Mesenteric fat pad (tissue), 1 donor: ENCODE results near the gene EPC2. TPM values are rescaled to one million over a fixed set of nuclear protein-coding genes. Genes with fewer than 3 reads are reported as not detected.
"Not testable (repeated sequence)": the region's sequence is repeated elsewhere in the genome, so short reads cannot be mapped to it uniquely, and the experiment has no call there.

ENCODE experiments used
- DNase-seq: peaks from one replicate; pipeline ENCODE4 v3.0.0-alpha.2; 2020; ENCODE audit warnings: low spot score
- total RNA-seq: library from RNA; stranded (reverse); fragmentation: NEBNext Ultra II Directional; extraction: Animal tissue kit (Norgen Biotek cat#: 25700); gene quantifications from one replicate; pipeline ENCODE4 v1.2.1, GENCODE V29; 2021
- donor health status: DM: yes; HTN: yes; CAD: no.

EPC2 gene
- total RNA-seq, 1 donor from 2014 or later, result 29.0 TPM

DNA sequence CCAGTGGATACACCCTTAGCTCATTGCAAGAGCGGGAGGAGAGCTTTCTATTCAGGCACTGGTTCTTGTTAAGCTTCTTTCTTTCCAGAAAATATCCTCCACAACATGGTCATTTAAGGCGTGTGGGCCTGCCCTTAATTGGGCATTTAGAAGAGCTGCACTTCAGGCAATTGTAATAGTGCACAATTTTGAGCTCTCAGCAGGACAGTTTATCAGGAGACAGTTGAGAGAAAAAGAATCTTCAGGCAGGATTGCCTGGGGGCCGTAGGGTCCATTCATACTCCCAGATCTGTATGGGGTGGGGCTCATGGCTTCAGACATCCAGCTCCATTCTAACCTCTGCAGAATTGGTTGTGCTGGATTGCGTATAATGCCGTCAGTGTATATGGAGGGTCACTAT is 6.0 kb upstream of the EPC2 start:
- DNase-seq, result no peak

DNA sequence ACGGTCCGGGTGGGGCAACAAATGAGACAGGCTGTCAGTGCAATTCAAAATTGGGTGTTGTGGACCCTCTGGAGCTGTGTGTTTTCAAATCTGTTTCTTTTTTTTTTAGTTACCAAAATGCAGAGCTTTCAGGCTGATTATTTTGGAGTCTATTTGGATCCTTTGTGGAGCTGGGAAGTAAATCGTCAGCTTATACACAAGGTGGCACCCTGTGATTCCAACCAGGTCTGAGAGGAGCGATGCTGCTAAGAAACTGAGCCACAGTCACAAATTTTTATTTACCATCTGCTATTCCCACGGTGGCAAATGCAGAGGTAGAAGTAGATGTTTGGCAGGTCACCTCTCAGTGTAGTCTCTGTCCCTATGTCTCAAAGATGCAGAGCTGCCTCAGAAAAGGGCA is 3.8 kb upstream of the EPC2 start:
- DNase-seq, result no peak

DNA sequence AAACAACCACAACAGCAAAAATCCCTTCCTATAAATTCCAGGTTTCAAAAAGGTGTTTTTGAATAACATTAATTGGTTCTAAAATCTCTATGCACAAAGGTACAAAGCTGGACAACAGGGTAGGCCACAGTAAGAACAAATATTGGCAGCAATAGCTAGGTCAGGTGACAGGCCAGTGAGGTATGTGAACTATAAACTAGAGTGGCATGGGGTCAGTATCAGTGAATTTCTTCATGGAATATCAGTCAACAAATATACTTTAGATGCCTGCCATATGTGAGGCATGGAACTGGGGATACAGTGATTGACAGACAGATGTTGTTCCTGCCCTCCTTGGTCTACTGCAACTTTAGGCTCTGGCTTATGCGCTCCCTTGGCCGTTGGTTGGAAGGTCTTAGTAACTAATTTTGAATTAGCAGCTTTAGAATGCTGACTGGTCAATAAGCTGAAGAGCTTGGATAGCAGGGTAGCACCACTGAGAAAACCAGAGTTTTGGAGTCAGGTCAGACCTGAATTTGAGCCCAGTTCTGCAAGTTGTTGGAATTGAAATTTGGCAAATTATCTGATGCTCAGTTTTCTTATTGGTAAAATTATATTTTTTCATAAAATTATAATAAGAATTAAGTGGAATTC is 2.3 kb upstream of the EPC2 start:
- no peak for DNase-seq

DNA sequence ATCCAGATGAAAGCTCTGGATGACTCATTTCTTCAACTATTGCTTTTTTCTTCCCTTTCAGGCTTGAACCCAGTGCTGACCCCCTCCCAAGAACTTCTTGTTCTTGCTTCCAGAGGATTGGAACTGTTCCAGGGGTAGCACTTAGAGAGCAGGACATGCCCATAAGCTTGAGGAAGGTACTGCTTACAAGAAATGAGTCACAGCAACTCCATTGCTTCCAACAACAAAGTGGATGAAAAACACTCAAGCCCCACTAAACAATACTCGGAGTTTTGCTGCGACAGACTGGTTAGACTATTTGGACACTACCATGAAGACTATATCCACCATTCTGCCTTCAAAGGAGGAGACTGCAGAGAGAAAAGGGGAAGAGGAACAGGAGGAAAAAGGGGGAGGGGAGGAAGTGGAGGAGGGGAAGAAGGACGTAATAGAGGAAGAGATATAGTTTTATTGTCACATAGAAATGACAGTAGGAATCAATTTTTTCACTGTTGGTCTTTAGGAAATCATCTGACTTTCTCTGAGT is 1.6 kb upstream of the EPC2 start:
- no peak for DNase-seq

DNA sequence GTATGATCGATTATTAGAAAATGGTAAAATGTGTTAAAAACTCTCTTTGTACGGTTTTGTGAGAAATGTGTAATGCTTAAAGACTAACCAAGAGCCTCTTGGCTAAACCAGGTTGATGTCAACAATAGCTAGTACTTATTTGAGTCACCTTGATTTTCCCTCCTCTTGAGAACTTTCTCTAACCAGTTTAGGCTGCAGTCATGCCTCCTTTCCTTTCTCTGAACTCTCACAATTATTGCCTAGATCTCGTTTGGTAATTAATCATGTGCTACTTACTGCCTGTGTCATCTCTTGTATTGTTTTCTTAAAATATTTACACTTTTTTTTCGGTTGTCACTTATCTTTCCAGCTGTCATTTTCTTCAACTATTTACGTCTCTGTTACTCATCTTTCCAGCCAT is 1.1 kb upstream of the EPC2 start:
- DNase-seq, result no peak

DNA sequence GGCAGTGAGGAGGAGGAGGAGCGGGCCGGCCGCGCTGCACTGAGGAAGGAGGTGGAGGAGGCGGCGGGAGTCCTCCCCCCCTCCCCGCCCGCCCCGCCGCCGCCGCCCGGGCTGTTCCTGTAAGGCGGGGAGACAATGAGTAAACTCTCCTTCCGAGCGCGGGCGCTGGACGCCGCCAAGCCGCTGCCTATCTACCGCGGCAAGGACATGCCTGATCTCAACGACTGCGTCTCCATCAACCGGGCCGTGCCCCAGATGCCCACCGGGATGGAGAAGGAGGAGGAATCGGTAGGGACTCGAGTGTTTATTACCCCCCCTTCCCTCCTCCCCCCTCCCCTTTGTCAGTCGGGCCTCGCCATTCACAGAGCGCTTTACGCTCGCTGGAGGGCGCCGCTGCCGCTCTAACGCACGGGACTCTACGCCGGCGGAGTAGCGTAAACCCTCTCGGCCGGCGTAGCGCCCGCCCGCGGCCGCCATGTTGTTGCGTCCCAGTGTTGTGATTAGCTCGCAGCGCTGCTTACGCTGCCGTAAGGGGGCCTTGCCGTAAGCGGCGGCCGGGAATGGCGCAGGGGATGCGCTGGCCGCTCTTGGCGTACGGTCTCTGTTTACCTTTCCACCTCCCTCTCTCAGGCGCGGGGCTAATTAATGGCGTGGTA is 460 bp downstream of the EPC2 start:
- DNase-seq, result peak; percentile 98

DNA sequence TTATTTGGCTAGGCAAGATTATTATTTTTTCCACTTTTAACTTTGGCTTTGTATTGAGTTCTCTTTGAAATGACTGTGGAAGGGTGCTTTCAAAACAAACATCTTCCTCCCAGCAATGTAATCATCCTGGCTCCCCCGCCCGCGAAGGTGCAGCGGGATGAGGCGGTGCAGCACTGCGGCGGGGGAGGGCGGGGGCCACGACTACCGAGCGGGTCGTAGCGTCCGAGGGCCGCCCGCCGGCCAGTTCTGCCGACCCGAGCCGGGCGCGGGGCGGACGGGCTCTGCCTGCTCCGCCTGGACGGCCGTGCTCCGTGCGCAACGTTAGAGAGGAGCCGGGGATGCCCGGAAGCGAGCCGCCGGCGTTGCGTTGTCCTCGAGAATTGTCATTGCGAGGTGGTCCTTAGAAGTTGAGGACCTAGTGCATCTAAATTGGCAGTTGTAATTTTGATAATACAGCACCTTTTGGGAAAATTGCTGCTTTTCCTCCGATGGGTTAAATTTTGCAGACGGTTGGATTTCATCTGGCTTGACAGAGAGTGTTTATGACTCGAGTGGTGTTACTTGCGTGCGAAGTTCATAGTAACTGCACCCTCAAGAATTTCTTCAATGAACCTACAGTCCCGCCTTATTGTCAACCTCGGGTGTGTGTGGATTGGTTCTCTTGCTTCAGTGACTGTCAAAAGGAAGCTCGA is 1.1 kb downstream of the EPC2 start:
- no peak for DNase-seq

DNA sequence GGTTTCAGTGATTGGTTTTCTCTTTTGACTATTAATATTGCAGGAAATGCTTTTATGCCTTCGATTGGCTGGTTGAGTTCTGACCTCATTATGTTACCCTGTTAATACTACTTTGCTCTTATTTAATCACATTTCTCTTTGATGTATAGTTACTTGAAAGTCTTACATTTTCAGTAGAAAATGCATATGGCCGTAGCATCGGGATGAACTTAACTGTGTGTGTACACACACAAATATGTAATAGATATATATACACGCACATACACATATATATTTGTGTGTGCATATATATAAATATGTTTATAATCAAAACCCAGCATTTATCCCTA is 1.6 kb downstream of the EPC2 start:
- no peak for DNase-seq

DNA sequence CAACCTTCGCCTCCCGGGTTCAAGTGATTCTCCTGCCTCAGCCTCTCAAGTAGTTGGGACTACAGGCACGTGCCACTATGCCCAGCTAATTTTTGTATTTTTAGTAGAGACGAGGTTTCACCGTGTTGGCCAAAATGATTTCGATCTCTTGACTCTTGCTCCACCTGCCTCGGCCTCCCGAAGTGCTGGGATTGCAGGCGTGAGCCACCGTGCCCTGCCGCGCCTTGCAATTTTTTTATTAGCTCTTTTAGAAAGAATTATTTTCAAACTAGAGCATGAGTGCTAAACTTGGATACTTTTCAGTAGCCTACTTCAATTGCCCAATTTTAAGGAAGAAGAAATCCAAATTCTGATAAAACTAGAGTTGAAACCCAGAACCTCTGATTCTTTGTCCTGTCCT is 3.2 kb downstream of the EPC2 start:
- not testable (repeated sequence) for DNase-seq

DNA sequence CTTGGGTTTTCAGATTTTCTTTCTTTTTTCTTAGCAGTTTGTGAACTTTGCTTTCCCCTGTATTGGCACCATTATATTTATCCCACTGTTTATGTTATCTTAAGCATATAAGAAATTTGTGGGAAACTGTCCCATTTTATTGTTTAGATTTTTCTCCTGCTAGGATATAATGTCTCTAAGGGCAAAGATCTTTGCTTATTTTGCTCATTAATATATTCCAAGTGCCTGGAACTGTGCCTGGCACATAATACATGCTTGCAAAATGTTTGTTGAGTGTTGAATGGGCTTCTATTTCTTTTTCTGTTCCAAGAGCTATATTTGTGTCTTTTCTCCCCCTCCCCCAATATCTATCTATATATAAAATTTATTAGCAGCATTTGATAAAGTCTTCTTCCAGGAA is 5.4 kb downstream of the EPC2 start:
- no peak for DNase-seq

DNA sequence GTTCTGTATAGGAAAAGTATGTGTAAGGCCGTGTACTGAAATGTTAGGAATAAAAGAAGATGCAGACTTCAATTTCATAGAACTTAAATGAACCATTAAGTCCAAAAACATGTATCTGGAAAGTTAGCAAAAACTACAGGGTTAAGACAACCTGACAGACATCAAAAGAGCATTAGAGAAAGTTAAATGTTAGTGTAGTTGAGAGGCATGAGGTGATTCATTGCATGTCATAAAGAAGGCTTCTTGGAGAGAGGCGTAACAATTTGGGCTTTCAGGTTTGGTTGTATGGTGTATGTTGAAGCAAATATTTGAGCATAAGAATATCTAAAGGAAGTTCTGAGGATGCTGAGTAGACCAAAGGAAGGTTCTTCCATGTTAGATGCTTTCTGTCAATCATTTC is 6.3 kb downstream of the EPC2 start:
- DNase-seq, result no peak

DNA sequence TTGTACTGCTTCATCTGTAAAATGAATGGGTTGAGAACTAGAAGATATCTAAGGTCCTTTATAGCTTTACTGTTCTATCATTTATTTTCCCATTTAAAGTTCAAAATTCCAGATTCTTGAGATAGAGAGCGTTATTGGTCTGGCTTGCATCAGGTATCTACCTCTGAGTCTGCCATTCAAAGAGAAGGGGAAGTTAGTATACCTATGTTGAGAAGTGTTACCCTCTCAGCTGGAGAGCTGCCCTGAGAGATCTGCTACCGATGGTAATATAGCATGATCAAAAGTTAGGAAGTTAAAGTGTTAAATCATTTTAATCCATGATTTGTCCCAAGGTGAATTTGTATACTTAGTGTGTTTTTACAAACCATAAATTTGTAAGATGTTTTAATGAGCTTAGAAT is 7.4 kb downstream of the EPC2 start:
- DNase-seq, result no peak

DNA sequence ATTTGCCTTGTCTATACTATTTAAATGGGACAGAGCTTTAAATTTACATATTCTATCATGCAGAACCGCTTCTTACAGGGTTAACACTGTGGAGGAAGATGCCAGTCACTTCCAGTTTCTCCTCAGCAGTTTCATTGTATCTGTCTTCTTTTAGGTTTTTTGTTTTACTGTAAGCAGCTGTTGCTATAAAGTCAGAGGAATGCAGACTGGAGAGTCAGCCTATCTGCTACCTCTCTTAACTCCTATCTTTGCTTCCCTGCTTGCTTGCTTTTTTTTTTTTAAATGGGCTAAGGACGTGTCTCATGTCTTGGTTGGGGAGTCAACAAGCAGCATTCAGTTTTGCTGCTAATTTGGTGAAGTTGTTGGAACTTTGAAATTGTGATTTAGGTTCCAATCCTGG is 8.9 kb downstream of the EPC2 start:
- DNase-seq, result no peak

DNA sequence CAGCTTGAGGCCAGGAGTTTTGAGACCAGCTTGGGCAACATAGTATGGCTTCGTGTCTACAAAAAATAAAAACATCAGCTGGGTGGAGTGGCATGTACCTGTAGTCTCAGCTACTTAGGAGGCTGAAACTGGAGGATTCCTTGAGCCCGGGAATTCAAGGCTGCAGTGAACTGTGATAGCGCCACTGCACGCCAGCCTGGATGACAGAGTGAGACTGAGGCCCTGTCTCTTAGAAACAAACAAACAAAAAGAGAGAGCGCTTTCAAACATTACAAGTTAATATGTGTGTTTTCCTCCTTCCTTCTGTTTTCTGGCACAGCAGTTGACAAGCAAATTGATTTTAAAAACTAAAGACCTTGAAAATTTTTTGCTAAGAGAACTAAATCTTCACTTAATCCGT is 9.9 kb downstream of the EPC2 start:
- DNase-seq, result no peak

DNA sequence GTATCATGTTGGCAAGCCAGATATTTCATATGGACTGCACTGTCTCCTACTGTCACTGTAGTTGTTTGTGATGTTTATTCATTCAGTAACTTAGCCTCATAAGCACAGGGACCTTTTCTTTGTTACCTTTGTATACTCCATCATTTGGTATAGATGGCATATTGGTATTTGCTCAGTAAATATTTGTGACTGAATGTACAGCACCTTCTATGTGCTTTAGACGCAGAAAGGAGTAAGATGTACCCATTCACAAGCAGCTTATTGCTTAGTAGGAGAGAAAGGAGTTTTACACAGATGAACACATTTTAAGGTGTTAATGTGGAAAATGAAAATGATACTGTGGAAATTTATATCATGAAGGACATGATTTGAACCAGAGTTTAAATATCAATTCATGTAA is 12.0 kb downstream of the EPC2 start:
- no peak for DNase-seq

DNA sequence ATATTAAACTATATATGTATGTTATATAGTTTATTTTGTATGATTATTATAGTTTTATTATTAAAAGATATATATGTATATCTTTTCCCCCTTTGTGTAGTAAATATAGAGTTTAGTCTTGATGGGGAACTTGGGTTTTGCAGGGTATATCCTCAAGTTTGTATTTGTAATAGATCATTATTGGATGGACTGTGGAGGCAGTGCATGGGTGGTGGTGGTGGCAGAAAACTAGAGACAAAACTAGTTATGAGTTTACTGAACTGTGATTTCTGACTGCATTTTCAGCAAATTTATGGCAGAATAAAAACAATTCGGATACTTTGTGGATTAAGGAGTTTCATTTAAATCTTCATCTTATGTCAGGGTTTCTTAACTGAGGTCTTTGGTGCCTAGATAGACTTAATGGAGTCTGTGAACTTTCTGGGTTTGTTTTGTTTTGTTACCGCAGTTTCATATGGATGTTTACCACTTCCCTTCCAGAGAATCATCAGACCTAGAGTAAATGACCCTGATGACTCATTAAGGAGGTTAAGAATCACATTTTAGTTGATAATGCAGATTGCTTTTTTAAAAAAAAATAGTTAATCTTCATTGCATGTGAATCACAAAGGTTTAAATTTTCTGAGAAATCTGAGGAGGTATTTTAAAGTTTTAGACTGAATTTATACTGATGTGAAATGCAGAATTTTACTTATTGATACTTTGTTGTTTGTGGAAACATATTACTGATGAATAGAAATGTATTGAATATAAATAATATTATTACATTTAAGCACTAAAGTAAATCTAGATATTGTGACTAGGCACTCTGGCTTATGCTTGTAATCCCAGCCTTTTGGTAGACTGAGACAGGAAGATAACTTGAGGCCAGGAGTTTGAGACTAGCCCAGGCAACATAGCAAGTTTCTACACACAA is 14.5 kb downstream of the EPC2 start:
- no peak for DNase-seq

DNA sequence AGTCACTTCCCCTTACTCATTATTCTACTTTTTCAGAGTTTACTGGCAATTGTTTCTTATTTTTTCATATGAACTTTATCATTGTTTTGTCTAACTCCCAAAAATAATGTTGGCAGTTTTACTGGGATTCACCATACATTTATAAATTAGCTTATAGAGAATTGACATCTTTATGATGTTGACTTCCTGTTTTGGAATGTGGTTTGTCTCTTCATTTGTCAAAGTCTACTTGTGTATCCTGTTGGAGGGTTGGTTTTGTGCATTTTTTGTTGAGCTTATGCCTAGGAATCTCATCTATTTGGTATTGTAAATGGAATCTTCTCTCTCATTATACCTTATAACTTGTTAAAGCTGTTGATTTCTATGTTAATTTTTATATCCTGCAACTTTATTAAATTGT is 16.4 kb downstream of the EPC2 start:
- DNase-seq, result no peak

DNA sequence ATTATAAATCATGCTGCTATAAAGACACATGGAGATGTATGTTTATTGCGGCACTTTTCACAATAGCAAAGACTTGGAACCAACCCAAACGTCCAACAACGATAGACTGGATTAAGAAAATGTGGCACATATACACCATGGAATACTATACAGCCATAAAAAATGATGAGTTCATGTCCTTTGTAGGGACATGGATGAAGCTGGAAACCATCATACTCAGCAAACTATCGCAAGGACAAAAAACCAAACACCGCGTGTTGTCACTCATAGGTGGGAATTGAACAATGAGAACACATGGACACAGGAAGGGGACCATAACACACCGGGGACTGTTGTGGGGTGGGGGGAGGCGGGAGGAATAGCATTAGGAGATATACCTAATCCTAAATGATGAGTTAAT is 17.8 kb downstream of the EPC2 start:
- not testable (repeated sequence) for DNase-seq

DNA sequence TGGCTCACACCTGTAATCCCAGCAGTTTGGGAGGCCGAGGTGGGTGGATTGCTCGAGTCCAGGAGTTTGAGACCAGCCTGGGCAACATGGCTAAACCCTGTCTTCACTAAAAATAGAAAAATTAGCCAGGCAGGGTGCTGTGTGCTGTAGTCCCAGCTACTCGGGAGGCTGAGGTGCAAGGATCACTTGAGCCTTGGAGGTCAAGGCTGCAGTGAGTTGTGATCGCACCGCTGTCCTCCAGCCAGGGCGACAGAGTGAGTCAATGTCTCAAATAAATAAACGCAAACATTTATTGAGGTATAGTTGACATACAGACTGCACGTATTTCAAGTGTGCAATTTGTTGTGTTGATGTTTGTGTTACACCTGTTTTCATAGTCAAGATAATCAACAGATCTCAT is 19.7 kb downstream of the EPC2 start:
- DNase-seq, result no peak

DNA sequence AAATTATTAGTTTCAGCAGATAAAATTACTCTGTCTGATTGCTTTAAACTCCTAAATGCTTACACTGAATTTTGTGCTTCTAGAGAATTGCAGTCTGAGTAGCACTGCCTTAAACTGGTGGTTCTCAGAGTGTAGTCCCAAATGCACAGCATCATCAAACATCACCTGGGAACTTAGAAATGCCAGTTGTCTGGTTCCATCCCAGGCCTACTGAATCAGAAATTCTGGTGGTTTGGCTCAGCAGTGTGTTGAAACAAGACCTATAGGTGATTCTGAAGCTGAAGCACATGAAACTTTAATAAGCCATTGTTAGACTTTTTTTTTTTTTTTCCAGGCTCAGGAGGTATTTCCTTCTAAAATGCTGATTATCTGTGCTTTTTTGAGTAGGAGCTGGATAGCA is 22.0 kb downstream of the EPC2 start:
- DNase-seq, result no peak

DNA sequence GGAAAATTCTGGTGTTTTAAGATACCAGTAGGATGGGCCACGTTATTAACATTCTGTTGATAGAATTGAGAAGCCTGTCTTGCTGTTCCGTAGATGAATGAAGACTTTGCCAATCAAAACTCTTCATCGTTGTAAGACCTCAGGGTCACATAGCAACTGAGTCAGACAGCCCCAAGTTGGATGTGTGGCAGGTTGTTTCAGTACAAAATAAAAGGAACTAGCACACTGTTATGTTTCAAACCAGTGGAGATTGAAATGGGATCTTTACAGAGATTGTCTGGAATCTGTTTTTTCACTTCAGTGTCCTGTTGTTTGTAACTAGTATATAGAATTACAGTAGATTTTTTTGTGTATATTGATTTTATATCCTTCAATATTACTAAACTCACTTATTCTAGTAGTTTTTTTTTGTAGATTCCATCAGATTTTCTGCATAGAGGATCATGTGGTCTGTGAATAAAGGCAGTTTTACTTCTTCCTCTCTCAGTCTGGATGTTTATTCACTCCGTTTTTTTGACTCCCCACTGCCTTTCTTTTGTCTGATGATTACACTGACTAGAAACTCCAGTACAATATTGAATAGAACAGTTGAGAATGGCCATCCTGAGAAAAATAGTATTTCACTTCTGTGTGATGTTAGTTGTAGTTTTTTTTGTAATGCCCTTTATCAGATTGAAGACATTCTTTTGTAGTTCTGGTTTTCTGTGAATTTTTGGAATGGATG is 22.7 kb downstream of the EPC2 start:
- no peak for DNase-seq
